HG03280 (cell line): ENCODE measurements around the gene IVD.

Source experiments
- ATAC-seq: cut with Tn5 transposase; IDR thresholded peaks from one replicate; pipeline ENCODE4 v1.9.1; 2021; ENCODE audit warnings: mild to moderate bottlenecking, moderate library complexity; ENCODE audit not compliant: unreplicated experiment

The IVD gene

GRCh38 chr15:40436892-40437751 is 31.5 kb downstream of the IVD start:
- ATAC-seq = no peak

GRCh38 chr15:40437752-40438687 is 32.4 kb downstream of the IVD start:
- ATAC-seq = no peak

DNA sequence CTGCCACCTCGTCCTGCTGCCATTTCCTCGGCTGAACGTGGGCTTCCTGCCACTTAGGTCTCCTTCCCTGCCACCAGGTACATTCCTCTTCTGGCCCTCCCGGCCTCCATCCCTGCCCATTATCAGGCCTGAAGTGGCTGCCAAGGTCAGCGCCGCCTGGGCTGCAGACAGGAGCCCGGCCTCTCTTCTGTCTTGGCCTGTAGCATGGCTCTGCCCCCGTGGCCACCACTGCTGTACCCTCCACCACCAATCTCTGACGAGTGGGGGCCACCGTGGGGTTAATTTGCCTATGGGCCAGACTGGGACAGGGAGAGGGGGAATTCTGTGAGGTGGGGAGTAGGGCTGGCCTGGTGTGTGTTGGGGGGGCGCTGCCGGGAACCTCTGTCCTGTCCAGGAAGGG is 33.1 kb downstream of the IVD start:
- no peak for ATAC-seq

- ATAC-seq = no peak
These were observed 33.9 kb downstream of the IVD start for GRCh38 chr15:40439461-40439959.

- ATAC-seq = no peak
These were observed 34.6 kb downstream of the IVD start for GRCh38 chr15:40439960-40440742.

GRCh38 chr15:40440743-40441564 is 35.4 kb downstream of the IVD start, which contains the start of gene BAHD1:
Gene BAHD1 (plus strand): TSS chr15:40440953. CDS start chr15:40458465, 17,512 bp downstream.
- ATAC-seq = peak; percentile 89

- ATAC-seq = peak; percentile 10
These were observed 36.3 kb downstream of the IVD start for GRCh38 chr15:40441565-40442531.

GRCh38 chr15:40443255-40443654 is 37.7 kb downstream of the IVD start:
- no peak for ATAC-seq

DNA sequence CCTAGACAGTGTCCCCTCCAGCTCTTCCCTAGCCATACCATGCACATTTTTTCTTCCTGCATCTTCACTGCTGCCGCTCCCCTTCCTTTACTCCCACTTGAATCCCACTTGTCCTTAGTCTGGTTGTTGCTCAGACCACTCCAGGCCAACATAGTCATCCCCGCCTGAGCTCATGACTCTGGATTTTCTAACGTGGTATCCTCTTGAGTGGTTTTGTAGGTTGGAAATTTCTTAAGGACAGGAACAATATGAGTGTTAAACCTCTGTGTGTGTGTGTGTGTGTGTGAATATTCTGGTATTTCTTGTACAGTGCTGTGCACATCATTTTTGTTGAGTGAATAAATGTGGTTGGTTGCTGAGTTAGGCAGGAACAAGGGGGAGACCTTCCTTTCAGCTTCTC is 38.3 kb downstream of the IVD start:
- no peak for ATAC-seq

GRCh38 chr15:40444736-40445135 is 39.1 kb downstream of the IVD start:
- ATAC-seq = no peak

GRCh38 chr15:40445421-40445922 is 39.9 kb downstream of the IVD start:
- ATAC-seq = no peak

GRCh38 chr15:40446144-40446543 is 40.5 kb downstream of the IVD start:
- no peak for ATAC-seq

- ATAC-seq = no peak
These were observed 42.8 kb downstream of the IVD start for GRCh38 chr15:40448354-40448753.

DNA sequence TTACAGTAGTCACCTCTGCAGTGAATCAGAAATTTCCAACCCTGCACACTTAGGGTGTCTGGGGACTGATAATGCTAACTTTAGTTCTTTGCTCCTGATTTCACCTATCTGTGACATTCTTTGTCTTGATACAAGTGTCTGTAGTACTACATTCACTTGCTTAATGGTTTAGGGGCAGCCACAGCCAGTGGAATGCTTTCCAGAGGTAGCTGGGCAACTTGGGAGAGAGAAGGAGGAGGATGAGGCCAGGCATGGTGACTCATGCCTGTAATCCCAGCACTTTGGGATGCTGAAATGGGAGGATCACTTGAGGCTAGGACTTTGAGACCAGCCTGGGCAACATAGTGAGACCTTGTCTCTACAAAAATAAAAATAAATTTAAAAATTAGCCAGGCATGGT is 43.7 kb downstream of the IVD start:
- no peak for ATAC-seq

- no peak for ATAC-seq
These were observed 44.5 kb downstream of the IVD start for GRCh38 chr15:40450047-40450446.

DNA sequence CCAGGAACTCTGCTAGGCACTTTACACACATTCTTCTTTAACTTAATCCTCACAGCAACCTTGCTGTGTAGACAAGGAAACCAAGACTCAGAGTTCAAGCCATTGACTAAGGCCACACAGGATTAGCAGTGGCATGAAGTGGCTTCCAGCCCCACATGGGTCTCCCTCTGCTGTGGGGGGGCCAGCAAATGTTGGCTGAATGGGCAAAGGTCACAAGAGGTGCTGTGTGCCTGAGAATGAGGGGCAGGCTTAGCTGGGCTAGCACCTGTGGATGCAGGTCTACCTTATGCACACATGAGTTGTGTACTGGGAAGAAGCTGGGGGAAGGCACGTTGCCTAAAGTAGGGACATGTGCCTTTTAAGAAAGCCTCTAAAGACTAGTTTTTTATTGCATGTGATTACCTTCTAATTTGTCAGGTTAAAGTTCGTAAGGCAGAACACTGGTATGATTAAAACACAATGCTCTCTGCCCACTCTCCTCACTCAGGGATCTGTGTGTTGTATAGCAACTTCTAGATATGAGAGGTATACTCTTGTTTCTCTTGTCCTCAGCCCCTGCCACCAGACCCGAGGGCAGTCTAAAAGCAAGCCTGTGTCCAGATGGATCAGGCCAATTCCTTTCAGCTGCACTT is 46.0 kb downstream of the IVD start:
- ATAC-seq = no peak

- no peak for ATAC-seq
These were observed 46.9 kb downstream of the IVD start for GRCh38 chr15:40452296-40453090.
